ENCODE data around the gene TP53TG3. TPM values are rescaled to one million over a fixed set of nuclear protein-coding genes. Genes with fewer than 3 reads are reported as not detected.
"Not testable (repeated sequence)": the region's sequence is repeated elsewhere in the genome, so short reads cannot be mapped to it uniquely, and the experiment has no call there.

TP53TG3 gene, protein sequence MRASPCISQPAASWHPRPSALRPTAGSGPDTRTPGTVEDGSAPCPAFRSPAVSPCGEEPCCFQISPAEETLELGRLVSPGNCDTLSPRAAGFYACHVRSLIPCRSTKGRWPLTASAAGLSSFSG
- under 1 TPM in 1 of 10 donors, not detected in 9; 0.50 TPM for total RNA-seq
- polyA plus RNA-seq, result not detected
- long read RNA-seq, donor 1, result 0 reads
- long read RNA-seq, donor 2, result 0 reads
- long read RNA-seq, donor 3, partial matches to known transcripts, result 0 of 2 reads
- long read RNA-seq, donor 3, other reads (novel, unspliced or antisense), result 2 of 2 reads

DNA sequence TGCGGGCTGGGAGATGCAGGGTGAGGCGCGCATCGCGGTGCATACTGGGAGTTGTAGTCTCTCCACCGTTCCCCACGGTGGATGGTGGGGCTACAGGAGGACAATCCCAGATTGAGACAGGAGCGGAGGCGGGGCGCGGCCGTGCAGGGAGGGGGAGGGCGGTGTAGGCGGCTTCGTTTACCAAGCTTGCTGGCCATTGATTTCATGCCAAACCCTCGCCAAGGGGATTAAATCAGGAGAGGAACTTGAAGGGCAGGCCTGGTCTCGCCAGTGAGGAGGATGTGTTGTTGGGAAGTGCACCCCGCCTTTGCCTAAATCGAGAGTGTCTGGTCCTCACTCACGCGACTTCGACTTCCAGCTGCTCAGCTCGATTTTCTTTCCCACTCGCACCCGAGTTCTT lies at the start of gene TP53TG3:
Gene TP53TG3 (minus strand): TSS at position 101 of the 400 bp plus-strand sequence. CDS start 68 bp downstream, at position 33.
- no CpG with 5 or more reads among the region's 25 CpGs for WGBS, 2 donors
- H3K36me3 ChIP-seq; H3K9me3 ChIP-seq; DNase-seq; ATAC-seq; H3K27ac ChIP-seq; H3K27me3 ChIP-seq; intact Hi-C loops (cut with DNase I); H3K4me3 ChIP-seq; H3K4me1 ChIP-seq: not testable (repeated sequence)

DNA sequence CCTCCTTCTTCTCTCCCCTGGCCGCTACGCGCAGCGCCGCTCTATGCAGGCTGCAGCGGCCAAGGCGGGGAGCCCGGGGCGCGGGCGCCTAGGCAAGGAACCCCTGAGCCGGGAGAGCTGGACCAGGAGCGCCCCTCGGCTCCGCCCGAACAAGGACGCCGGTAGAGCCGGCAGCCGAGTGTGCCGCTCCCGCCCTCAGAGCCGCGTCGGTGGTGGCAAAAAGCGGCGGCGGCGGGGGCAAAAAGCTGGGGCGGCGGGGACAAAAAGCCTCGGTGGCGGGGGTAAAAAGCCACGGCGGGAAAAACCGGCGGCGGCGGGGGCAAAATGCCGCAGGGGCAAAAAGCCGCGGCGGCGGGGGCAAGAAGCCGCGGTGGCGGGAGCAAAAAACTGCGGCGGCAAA lies 25.1 kb downstream of the TP53TG3 start:
- DNase-seq; H3K9me3 ChIP-seq; H3K36me3 ChIP-seq; H3K27ac ChIP-seq; H3K4me1 ChIP-seq; H3K4me3 ChIP-seq; intact Hi-C loops (cut with DNase I); H3K27me3 ChIP-seq; ATAC-seq: not testable (repeated sequence)
- 37 to 39% methylated on average over 20 to 37 of the region's 49 CpGs for WGBS, 2 donors

DNA sequence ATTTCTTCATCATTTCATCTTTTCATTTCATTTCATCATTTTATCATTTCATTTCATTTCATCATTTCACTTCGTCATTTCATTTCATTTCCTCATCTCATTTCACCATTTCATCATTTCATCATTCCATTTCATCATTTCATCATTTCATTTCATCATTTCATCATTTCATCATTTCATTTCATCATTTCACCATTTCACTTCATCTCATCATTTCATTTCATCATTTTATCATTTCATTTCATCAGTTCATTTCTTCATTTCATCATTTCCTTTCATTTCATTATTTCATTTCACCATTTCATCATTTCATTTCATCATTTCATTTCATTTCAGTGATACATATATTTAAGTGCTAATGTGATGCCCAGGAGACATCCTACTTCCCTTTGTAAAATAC lies 28.4 kb downstream of the TP53TG3 start:
- H3K4me3 ChIP-seq; H3K27ac ChIP-seq; DNase-seq; H3K9me3 ChIP-seq; H3K27me3 ChIP-seq; H3K4me1 ChIP-seq; H3K36me3 ChIP-seq; ATAC-seq; intact Hi-C loops (cut with DNase I): not testable (repeated sequence)
- WGBS, 2 donors, result no CpG with 5 or more reads among the region's 1 CpG

DNA sequence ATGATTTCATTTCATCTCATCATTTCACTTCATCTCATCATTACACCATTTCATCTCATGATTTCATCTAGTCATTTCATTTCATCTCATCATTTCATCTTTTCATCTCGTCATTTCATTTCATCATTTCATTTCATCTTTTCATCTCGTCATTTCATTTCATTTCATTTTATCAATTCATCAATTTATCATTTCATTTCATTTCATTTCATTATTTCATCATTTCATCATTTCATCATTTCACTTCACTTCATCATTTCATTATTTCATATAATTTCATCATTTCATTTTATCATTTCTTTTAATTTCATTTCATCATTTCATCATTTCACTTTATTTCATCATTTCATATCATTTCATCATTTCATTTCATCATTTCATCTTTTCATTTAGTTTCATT lies 29.2 kb downstream of the TP53TG3 start:
- H3K27me3 ChIP-seq; H3K4me1 ChIP-seq; H3K4me3 ChIP-seq; intact Hi-C loops (cut with DNase I); H3K27ac ChIP-seq; ATAC-seq; DNase-seq; H3K9me3 ChIP-seq; H3K36me3 ChIP-seq: not testable (repeated sequence)
- WGBS, 2 donors, result 33 to 72% methylated on average over 1 of the region's 2 CpGs

DNA sequence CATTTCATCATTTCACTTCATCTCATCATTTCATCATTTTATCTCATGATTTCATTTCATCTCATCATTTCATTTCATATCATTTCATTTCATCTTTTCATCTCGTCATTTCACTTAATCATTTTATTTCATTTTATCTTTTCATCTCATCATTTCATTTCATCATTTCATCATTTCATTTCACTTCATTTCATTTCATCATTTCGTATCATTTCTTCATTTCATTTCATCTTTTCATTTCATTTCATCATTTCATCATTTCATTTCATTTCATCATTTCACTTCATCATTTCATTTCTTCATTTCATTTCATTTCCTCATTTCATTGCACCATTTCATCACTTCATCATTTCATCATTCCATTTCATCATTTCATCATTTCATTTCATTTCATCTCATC lies 29.8 kb downstream of the TP53TG3 start:
- DNase-seq; ATAC-seq; H3K4me3 ChIP-seq; H3K27ac ChIP-seq; H3K36me3 ChIP-seq; H3K27me3 ChIP-seq; H3K9me3 ChIP-seq; H3K4me1 ChIP-seq; intact Hi-C loops (cut with DNase I): not testable (repeated sequence)
- WGBS, 2 donors, result 13 to 55% methylated on average over 1 of the region's 2 CpGs

DNA sequence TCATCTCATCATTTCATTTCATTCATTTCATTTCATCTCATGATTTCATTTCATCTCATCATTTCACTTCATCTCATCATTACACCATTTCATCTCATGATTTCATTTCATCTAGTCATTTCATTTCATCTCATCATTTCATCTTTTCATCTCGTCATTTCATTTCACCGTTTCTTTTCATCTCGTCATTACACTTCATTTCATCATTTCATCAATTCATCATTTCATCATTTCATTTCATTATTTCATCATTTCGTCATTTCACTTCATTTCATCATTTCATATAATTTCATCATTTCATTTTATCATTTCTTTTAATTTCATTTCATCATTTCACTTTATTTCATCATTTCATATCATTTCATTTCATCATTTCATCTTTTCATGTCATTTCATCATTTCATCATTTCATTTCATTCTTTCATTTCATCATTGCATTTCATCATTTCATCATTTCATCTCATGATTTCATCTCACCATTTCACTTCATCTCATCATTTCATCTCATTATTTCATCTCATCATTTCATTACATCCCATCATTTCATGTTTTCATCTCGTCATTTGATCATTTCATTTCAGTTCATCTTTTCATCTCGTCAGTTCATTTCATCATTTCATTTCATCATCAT lies 30.6 kb downstream of the TP53TG3 start:
- not testable (repeated sequence) for DNase-seq, ATAC-seq
- WGBS, 2 donors, result 54 to 69% methylated on average over 6 of the region's 6 CpGs

DNA sequence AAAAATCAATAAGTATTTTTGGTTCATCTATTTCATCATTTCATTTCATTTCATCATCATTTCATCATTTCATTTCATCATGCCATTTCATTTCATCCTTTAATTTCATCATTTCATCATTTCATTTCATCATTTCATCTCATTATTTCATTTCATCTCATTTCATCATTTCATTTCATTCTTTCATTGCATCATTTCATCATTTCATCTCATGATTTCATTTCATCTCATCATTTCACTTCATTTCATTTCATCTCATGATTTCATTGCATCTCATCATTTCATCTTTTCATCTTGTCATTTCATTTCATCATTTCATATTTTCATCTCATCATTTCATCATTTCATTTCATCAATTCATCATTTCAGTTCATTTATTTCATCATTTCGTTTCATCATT lies 31.2 kb downstream of the TP53TG3 start:
- H3K9me3 ChIP-seq; H3K36me3 ChIP-seq; ATAC-seq; DNase-seq; H3K4me1 ChIP-seq; H3K4me3 ChIP-seq; intact Hi-C loops (cut with DNase I); H3K27ac ChIP-seq; H3K27me3 ChIP-seq: not testable (repeated sequence)
- 25 to 56% methylated on average over 1 of the region's 1 CpG for WGBS, 2 donors

More for the DNA sequence above, 30.6 kb downstream of the TP53TG3 start:
- intact Hi-C loops (cut with DNase I); H3K4me3 ChIP-seq; H3K36me3 ChIP-seq; H3K27me3 ChIP-seq; H3K27ac ChIP-seq; H3K4me1 ChIP-seq; H3K9me3 ChIP-seq: not testable (repeated sequence)

DNA sequence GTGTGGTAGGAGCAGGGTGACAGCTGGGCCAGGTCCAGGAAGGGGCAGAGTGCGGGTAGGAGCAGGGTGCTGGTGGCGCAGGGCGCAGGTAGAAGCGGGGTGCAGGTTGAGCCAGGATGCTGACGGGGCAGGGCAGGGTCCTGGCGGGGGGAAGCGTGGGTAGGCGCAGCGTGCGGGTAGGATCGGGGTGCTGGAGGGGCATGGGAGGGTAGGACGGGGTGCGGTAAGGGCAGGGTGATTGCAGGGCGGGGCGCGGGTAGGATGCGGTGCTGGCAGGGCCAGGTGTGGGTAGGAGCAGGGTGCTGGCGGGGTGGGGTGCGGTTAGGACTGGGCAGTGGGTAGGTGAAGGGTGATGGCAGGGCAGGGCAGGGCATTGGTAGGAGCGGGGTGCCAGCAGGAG lies 38.4 kb downstream of the TP53TG3 start:
- intact Hi-C loops (cut with DNase I); H3K27me3 ChIP-seq; H3K4me3 ChIP-seq; H3K27ac ChIP-seq; H3K4me1 ChIP-seq; H3K36me3 ChIP-seq; DNase-seq; H3K9me3 ChIP-seq: not testable (repeated sequence)
- ATAC-seq, result peak in 1 of 8 donors; percentile 41
- no CpG with 5 or more reads among the region's 20 CpGs for WGBS, 2 donors

DNA sequence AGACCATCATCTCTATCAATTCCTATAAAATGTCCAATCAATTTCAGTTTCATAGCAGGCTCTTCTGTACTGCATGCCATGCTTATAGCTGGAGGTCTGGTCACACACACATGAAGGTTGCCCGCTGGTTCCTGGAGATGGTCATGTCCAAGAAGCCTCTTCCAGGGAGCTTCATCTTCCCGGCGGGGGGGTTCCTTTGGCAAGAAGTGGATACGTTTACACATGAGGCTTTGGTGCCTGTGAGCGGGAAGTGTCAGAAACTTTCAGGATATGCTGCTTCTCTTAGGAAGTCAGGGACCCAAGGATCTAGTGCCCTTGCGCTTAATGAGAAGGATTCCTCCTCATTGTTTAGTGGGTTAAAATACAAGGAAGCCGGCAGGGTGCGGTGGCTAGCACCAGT lies 43.9 kb downstream of the TP53TG3 start:
- 84 to 89% methylated on average over 5 to 6 of the region's 8 CpGs for WGBS, 2 donors
- H3K27ac ChIP-seq; H3K27me3 ChIP-seq; H3K36me3 ChIP-seq; ATAC-seq; intact Hi-C loops (cut with DNase I); DNase-seq; H3K4me3 ChIP-seq; H3K9me3 ChIP-seq; H3K4me1 ChIP-seq: not testable (repeated sequence)

Measured in heart right ventricle (tissue), 16 donors.